K562 (cell line): Measurements from ENCODE around the gene NPAS2. TPM values are rescaled to one million over a fixed set of nuclear protein-coding genes. Genes with fewer than 3 reads are reported as not detected.

Experiments used
- ATAC-seq: fragments of 200-7000 bp; cut with Tn5 transposase; 3 replicates; pipeline ENCODE4 v1.9.1; 2020; ENCODE audit warnings: moderate library complexity
- BruUV-seq: library from RNA; stranded (reverse); fragments of 400-500 nt; replicated peaks from 2 replicates; lab custom pipeline; 2021; lab: Mats Ljungman, UMichigan
- CTCF ChIA-PET: fragments of 300-600 bp; formaldehyde crosslinking; extraction: SDS; loops from one replicate; lab custom pipeline; 2021; ENCODE audit warnings: low intra/inter-chr PET ratio; lab: Yijun Ruan, JAX
- POLR2A ChIA-PET: fragments of 300-600, 350-650 bp; sonication (Branson Sonifier 250); formaldehyde crosslinking; extraction: SDS; loops from one replicate; lab custom pipeline; 2021; ENCODE audit warnings: antibody characterized with exemption, inconsistent platforms; lab: Yijun Ruan, JAX
- DNase-seq, 4 experiments: peaks; one replicate each; pipeline versions ENCODE4 v3.0.0 to v3.0.0-alpha.2; 2011 to 2018; ENCODE audit warnings: low spot score in 3 of 4, mixed read lengths in 3 of 4; ENCODE audit errors: extremely low read depth in 1 of 4
- FAIRE-seq: peaks from 2 replicates; lab custom pipeline; 2011; peaks lifted over from hg19 to GRCh38; lab: Jason Lieb, UNC
- H2AFZ ChIP-seq: 2 replicates; pipeline ENCODE4 v1.6.0; 2011; ENCODE audit warnings: low read depth, low read length, control low read depth, inconsistent platforms
- H3K27ac ChIP-seq: fragments of 200-600 bp; 3 replicates; pipeline ENCODE4 v1.8.0; 2011; ENCODE audit warnings: low read depth, mild to moderate bottlenecking, control low read depth, inconsistent platforms, low read length, moderate library complexity, mixed read lengths; ENCODE audit errors: extremely low read depth
- H3K27me3 ChIP-seq, 2 experiments: fragments of 300-600 bp in 1 of 2; 2 replicates in 1 of 2; 3 replicates in 1 of 2; pipeline versions ENCODE4 v1.6.0 to v1.8.0; 2011; ENCODE audit warnings: inconsistent platforms in 2 of 2, low read length in 2 of 2, mild to moderate bottlenecking in 1 of 2, mixed read lengths in 1 of 2, moderate library complexity in 1 of 2; ENCODE audit not compliant: control insufficient read depth in 2 of 2, insufficient read depth in 2 of 2
- H3K36me3 ChIP-seq: fragments of 300-600 bp; 3 replicates; pipeline ENCODE4 v1.8.0; 2011; ENCODE audit warnings: mild to moderate bottlenecking, low read length, inconsistent platforms; ENCODE audit not compliant: control insufficient read depth, insufficient read depth
- H3K4me1 ChIP-seq, 2 experiments: fragments of 200-600 bp in 1 of 2; replicated peaks in 1 of 2; 2 replicates in 1 of 2; 3 replicates in 1 of 2; pipeline versions ENCODE4 v1.5.1 to v1.8.0; 2011; ENCODE audit warnings: inconsistent platforms in 2 of 2, low read length in 2 of 2, mild to moderate bottlenecking in 1 of 2, mixed read lengths in 1 of 2, moderate library complexity in 1 of 2; ENCODE audit not compliant: control insufficient read depth in 2 of 2, insufficient read depth in 2 of 2
- H3K4me2 ChIP-seq: 2 replicates; pipeline ENCODE4 v1.6.1; 2011; ENCODE audit warnings: low read length, control low read depth, inconsistent platforms, mixed read lengths; ENCODE audit not compliant: insufficient read depth
- H3K4me3 ChIP-seq: fragments of 200-600 bp; sonication (generic), shearing (Covaris generic); 2 replicates; pipeline ENCODE4 v1.5.1; 2016; ENCODE audit warnings: control low read depth, inconsistent platforms
- H3K79me2 ChIP-seq: fragments of 200-600 bp; 3 replicates; pipeline ENCODE4 v1.8.0; 2011; ENCODE audit warnings: low read length, inconsistent platforms; ENCODE audit not compliant: control insufficient read depth, insufficient read depth
- H3K9ac ChIP-seq, 2 experiments: 2 replicates each; pipeline versions ENCODE4 v1.6.0 to v1.6.1; 2011; ENCODE audit warnings: low read depth in 2 of 2, low read length in 2 of 2, control low read depth in 1 of 2, inconsistent platforms in 1 of 2, mild to moderate bottlenecking in 1 of 2, mixed read lengths in 1 of 2; ENCODE audit not compliant: insufficient read depth in 1 of 2
- H3K9me1 ChIP-seq: one replicate; pipeline ENCODE4 v1.6.0; 2011; ENCODE audit warnings: inconsistent platforms, mild to moderate bottlenecking, low read length, moderate library complexity; ENCODE audit not compliant: control insufficient read depth, insufficient read depth
- H3K9me3 ChIP-seq: replicated peaks from 2 replicates; pipeline ENCODE4 v1.5.1; 2011; ENCODE audit warnings: low read depth, low read length, inconsistent platforms; ENCODE audit not compliant: control insufficient read depth, insufficient read depth
- H4K20me1 ChIP-seq: replicated peaks from 2 replicates; pipeline ENCODE4 v1.6.1; 2011; ENCODE audit warnings: low read length, inconsistent platforms, mixed read lengths; ENCODE audit not compliant: control insufficient read depth, insufficient read depth
- FOXK2 ChIP-seq, 2 experiments: fragments of 450-650 bp; IDR thresholded peaks in 1 of 2; conservative IDR thresholded peaks in 1 of 2; 2 replicates each; pipeline ENCODE4 v1.6.1; 2016; ENCODE audit warnings: low read depth in 2 of 2, mild to moderate bottlenecking in 1 of 2
- MITF ChIP-seq: IDR thresholded peaks from 2 replicates; pipeline ENCODE4 v1.6.1; 2014; ENCODE audit warnings: antibody characterized with exemption
- RBBP5 ChIP-seq: fragments of 200-600 bp; sonication (generic); IDR thresholded peaks from 2 replicates; pipeline ENCODE4 v1.6.1; 2012; ENCODE audit warnings: borderline replicate concordance, mild to moderate bottlenecking, low read length, control low read depth, inconsistent platforms; ENCODE audit not compliant: insufficient read depth, poor library complexity, severe bottlenecking
- RBM25 ChIP-seq: fragments of 200-400 bp; formaldehyde crosslinking; IDR thresholded peaks from 2 replicates; pipeline ENCODE4 v1.6.1; 2018; ENCODE audit warnings: low read length, low read depth, moderate library complexity; ENCODE audit not compliant: severe bottlenecking
- YBX1 ChIP-seq: fragments of 450-650 bp; IDR thresholded peaks from 2 replicates; pipeline ENCODE4 v1.7.1; 2016; ENCODE audit warnings: mild to moderate bottlenecking
- ZNF785 ChIP-seq: fragments of 250-450 bp; sonication (Bioruptor Pico); IDR thresholded peaks from 2 replicates; pipeline ENCODE4 v1.4.0; 2020; ENCODE audit warnings: mild to moderate bottlenecking
- WGBS: fragments of 100-300 bp; shearing (Covaris generic); methylation state at CpG from one replicate; pipeline ENCODE4 v1.1.6; 2016; ENCODE audit warnings: low coverage, mixed read lengths; ENCODE audit not compliant: insufficient coverage; ENCODE audit errors: missing lambda C conversion rate; 5-methylcytosine and 5-hydroxymethylcytosine counted together
- in situ Hi-C: fragments of 300-500 bp; cut with MboI; formaldehyde crosslinking; loops from 4 replicates; pipeline ENCODE4 v1.15.0; 2018; ENCODE audit warnings: inconsistent platforms, mixed read lengths
- intact Hi-C: fragments of 100-400 bp; cut with micrococcal nuclease; formaldehyde crosslinking; loops from 2 replicates; pipeline ENCODE4 v1.14.2; 2022
- polyA plus RNA-seq, 8 experiments: library from polyadenylated mRNA; depleted of rRNA in 4 of 8; stranded (reverse) in 5 of 8; unstranded in 3 of 8; fragments of >200 nt; fragmentation: Nextera tagmentation in 2 of 8; fragmentation: Illumina TruSeq in 1 of 8; extraction: Ambion mirVana in 2 of 8; extraction: Trizol in 1 of 8; gene quantifications; 2 replicates each; pipeline versions ENCODE4 v1.2.1 to v1.2.3, GENCODE V29; 2011 to 2014; ENCODE audit warnings: inconsistent platforms in 1 of 8, missing spikeins in 1 of 8
- total RNA-seq, 7 experiments: library from RNA; depleted of rRNA in 6 of 7; stranded (reverse); fragments of >200 nt in 6 of 7; fragmentation: Illumina TruSeq in 2 of 7; extraction: Trizol in 2 of 7; gene quantifications; 2 replicates each; pipeline versions ENCODE4 v1.2.1 to v1.2.3, GENCODE V29; 2011 to 2021; ENCODE audit warnings: low replicate concordance in 1 of 7

The NPAS2 gene
- total and polyA plus RNA-seq, 9 of the 15 experiments (the other 6 are each of a cell fraction or from before 2014, with no cell fraction given) = 0.06 to 0.29 (median 0.07) TPM; not detected in 5

GRCh38 chr2:100956081-100956480 lies 136.1 kb downstream of the NPAS2 start:
- no peaks in the 10 kb centered on the region for H4K20me1 ChIP-seq
- WGBS = 14% methylated on average over 5 of the region's 5 CpGs
- DNase-seq (no peak), ATAC-seq (no peak), FAIRE-seq (no peak)
- no peak overlapping the region for H3K9ac ChIP-seq
- no peak overlapping the region for H3K27ac ChIP-seq
- H3K79me2 ChIP-seq = no peaks in the 10 kb centered on the region
- H3K9me1 ChIP-seq = no peaks in the 10 kb centered on the region
- no peak overlapping the region for H3K4me3 ChIP-seq
- TF ChIP-seq YBX1 = no peak
- TF ChIP-seq ZNF785 = no peak
- TF ChIP-seq FOXK2 (conservative IDR thresholded peaks at IDR 0.05 in 1 of 2, IDR thresholded peaks at IDR 0.05 in 1 of 2; ENCODE audit: low read depth in 2 of 2) = no peak
- no peak for TF ChIP-seq RBBP5
- no peak for TF ChIP-seq MITF
- no peak for TF ChIP-seq RBM25
- H3K4me1 ChIP-seq = no peaks in the 10 kb centered on the region
- intact Hi-C loops (no loop called here), in situ Hi-C loops (no loop called here)
- peaks cover 25 to 52% of the 10 kb centered on the region in 2 experiments for H3K27me3 ChIP-seq
- ChIA-PET CTCF (no interaction called here), POLR2A (no interaction called here)
- no peaks in the 10 kb centered on the region for H3K9me3 ChIP-seq
- BruUV-seq = no TSS peak
- H3K4me2 ChIP-seq = no peak overlapping the region
- no peak overlapping the region for H2AFZ ChIP-seq
- no peaks in the 10 kb centered on the region for H3K36me3 ChIP-seq
